Fibroblast of lung (primary cell): ENCODE measurements around the gene JAKMIP1. TPM values are rescaled to one million over a fixed set of nuclear protein-coding genes. Genes with fewer than 3 reads are reported as not detected.

Experiments
- DNase-seq, 2 donors: peaks; one replicate each; pipeline versions ENCODE4 v3.0.0 to v3.0.0-alpha.2; 2010; ENCODE audit warnings: low read depth in 2 of 2
- H2AFZ ChIP-seq: 2 replicates; pipeline ENCODE4 v1.5.1; 2012; ENCODE audit warnings: low read length, control low read depth, inconsistent platforms
- H3K27ac ChIP-seq: 2 replicates; pipeline ENCODE4 v1.5.1; 2011; ENCODE audit warnings: low read length, control low read depth; ENCODE audit not compliant: insufficient read depth
- H3K27me3 ChIP-seq: 2 replicates; pipeline ENCODE4 v1.5.1; 2011; ENCODE audit warnings: mild to moderate bottlenecking, low read length; ENCODE audit not compliant: control insufficient read depth, insufficient read depth
- H3K36me3 ChIP-seq: 2 replicates; pipeline ENCODE4 v1.5.1; 2011; ENCODE audit warnings: low read length; ENCODE audit not compliant: control insufficient read depth, insufficient read depth
- H3K4me1 ChIP-seq: 2 replicates; pipeline ENCODE4 v1.5.1; 2011; ENCODE audit warnings: low read length; ENCODE audit not compliant: control insufficient read depth, insufficient read depth; ENCODE audit errors: extremely low read depth
- H3K4me2 ChIP-seq: 2 replicates; pipeline ENCODE4 v1.5.1; 2011; ENCODE audit warnings: low read length, control low read depth; ENCODE audit not compliant: insufficient read depth; ENCODE audit errors: extremely low read depth
- H3K4me3 ChIP-seq, 4 experiments: fragments of 200-600 bp in 1 of 4; sonication (generic) in 1 of 4; replicated peaks in 1 of 4; 2 replicates each; pipeline ENCODE4 v1.5.1; 2011 to 2016; ENCODE audit warnings: low read length in 4 of 4, low read depth in 3 of 4, mild to moderate bottlenecking in 3 of 4, control low read depth in 2 of 4, inconsistent platforms in 1 of 4, mixed read lengths in 1 of 4; ENCODE audit not compliant: insufficient read depth in 1 of 4; ENCODE audit errors: control extremely low read depth in 1 of 4
- H3K79me2 ChIP-seq: 2 replicates; pipeline ENCODE4 v1.5.1; 2012; ENCODE audit warnings: mild to moderate bottlenecking, low read length, inconsistent platforms; ENCODE audit not compliant: control insufficient read depth, insufficient read depth
- H3K9ac ChIP-seq: 2 replicates; pipeline ENCODE4 v1.5.1; 2011; ENCODE audit warnings: mild to moderate bottlenecking, low read length, control low read depth; ENCODE audit not compliant: insufficient read depth
- H3K9me3 ChIP-seq: 2 replicates; pipeline ENCODE4 v1.5.1; 2012; ENCODE audit warnings: low read depth, low read length; ENCODE audit not compliant: control insufficient read depth, insufficient read depth
- H4K20me1 ChIP-seq: 2 replicates; pipeline ENCODE4 v1.5.1; 2011; ENCODE audit warnings: low read length; ENCODE audit not compliant: control insufficient read depth, insufficient read depth; ENCODE audit errors: extremely low read depth
- EZH2 ChIP-seq: IDR thresholded peaks from 2 replicates; pipeline ENCODE4 v1.5.1; 2012; ENCODE audit warnings: low read length, control low read depth, mild to moderate bottlenecking; ENCODE audit errors: missing control alignments
- polyA plus RNA-seq, 2 donors: library from polyadenylated mRNA; depleted of rRNA in 1 of 2; stranded (reverse) in 1 of 2; unstranded in 1 of 2; fragments of >200 nt; gene quantifications; 2 replicates each; pipeline ENCODE4 v1.2.1, GENCODE V29; 2011 to 2012; ENCODE audit warnings: missing spikeins in 1 of 2
- total RNA-seq: library from RNA; depleted of rRNA; stranded (reverse); fragments of >200 nt; gene quantifications from 2 replicates; pipeline ENCODE4 v1.2.1, GENCODE V29; 2014
- TF ChIP-seq, protein P1 (sequence below), 2 donors: IDR thresholded peaks in 1 of 2; conservative IDR thresholded peaks in 1 of 2; 1 replicate in 1 of 2; 2 replicates in 1 of 2; pipeline ENCODE4 v1.5.1; 2011 to 2012; ENCODE audit warnings: low read length in 2 of 2, control low read depth in 1 of 2, inconsistent platforms in 1 of 2, low read depth in 1 of 2, mild to moderate bottlenecking in 1 of 2

The JAKMIP1 gene
- total and polyA plus RNA-seq, 2 donors (not counting 1 experiment from before 2014, with no cell fraction given): not detected

GRCh38 chr4:6121941-6122340 is 78.4 kb downstream of the JAKMIP1 start:
- no peaks in the 10 kb centered on the region for H3K36me3 ChIP-seq
- TF ChIP-seq EZH2: no peak
- TF ChIP-seq, protein P1, sequence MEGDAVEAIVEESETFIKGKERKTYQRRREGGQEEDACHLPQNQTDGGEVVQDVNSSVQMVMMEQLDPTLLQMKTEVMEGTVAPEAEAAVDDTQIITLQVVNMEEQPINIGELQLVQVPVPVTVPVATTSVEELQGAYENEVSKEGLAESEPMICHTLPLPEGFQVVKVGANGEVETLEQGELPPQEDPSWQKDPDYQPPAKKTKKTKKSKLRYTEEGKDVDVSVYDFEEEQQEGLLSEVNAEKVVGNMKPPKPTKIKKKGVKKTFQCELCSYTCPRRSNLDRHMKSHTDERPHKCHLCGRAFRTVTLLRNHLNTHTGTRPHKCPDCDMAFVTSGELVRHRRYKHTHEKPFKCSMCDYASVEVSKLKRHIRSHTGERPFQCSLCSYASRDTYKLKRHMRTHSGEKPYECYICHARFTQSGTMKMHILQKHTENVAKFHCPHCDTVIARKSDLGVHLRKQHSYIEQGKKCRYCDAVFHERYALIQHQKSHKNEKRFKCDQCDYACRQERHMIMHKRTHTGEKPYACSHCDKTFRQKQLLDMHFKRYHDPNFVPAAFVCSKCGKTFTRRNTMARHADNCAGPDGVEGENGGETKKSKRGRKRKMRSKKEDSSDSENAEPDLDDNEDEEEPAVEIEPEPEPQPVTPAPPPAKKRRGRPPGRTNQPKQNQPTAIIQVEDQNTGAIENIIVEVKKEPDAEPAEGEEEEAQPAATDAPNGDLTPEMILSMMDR (conservative IDR thresholded peaks at IDR 0.05 in 1 of 2, IDR thresholded peaks at IDR 0.05 in 1 of 2; ENCODE audit: low read depth in 1 of 2, low read length in 2 of 2): no peak
- no peaks in the 10 kb centered on the region for H4K20me1 ChIP-seq
- no peak overlapping the region for H3K27ac ChIP-seq
- H3K4me3 ChIP-seq: no peak overlapping the region
- no peaks in the 10 kb centered on the region for H3K4me1 ChIP-seq
- DNase-seq: no peak
- no peak overlapping the region for H3K4me2 ChIP-seq
- H3K9ac ChIP-seq: no peak overlapping the region
- H3K79me2 ChIP-seq: no peaks in the 10 kb centered on the region
- H3K9me3 ChIP-seq: peaks cover 5% of the 10 kb centered on the region
- H2AFZ ChIP-seq: no peak overlapping the region
- no peaks in the 10 kb centered on the region for H3K27me3 ChIP-seq

DNA sequence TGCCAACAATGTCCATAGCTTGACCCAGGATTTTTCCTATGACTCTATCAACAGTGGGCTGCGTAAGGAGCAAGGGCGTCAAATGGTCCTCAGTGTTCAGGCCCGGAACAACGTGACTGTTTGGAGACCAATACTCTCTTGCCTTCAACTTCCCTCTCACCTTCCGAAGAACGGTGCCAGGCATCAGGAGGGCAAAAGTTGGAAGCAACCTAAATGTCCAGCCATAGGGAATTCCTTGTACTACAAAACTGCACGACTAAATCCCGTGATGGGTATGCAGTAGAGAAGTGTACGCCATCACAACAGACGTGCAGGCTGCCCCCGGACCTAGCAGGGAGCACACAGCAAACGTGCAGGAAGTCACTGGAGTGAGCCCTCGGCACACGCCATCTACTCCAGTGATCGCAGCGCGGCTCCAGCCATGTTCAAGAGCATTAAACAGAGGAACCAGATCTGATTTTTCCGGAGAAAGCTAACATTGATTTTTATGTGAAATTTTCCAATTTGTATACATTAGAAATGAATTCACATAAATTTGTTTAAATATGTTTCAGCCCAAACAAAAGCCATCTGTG is 79.0 kb downstream of the JAKMIP1 start:
- TF ChIP-seq EZH2: no peak
- TF ChIP-seq, protein P1 (conservative IDR thresholded peaks at IDR 0.05 in 1 of 2, IDR thresholded peaks at IDR 0.05 in 1 of 2; ENCODE audit: low read depth in 1 of 2, low read length in 2 of 2): no peak
- no peaks in the 10 kb centered on the region for H3K4me1 ChIP-seq

DNA sequence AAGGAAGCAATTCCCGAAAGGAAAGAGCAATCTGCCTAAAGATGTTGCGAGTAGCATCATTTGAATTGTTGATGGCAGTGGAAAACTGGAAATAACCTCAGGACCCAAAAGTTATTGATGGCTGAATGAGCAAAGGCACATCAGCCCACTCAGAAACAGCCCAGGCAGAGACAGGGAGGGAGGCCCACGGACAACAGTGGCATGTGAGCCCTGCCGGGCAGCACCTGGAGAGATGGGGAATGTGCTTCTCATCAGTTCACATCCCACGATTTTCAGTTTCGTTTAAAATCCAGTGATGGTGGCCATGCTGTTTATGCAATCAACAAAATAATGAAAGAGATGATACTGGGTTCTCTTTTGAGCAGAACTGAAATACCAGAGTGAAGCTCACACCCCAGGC is 80.0 kb downstream of the JAKMIP1 start:
- no peak overlapping the region for H3K4me2 ChIP-seq
- H3K79me2 ChIP-seq: no peaks in the 10 kb centered on the region
- DNase-seq: no peak
- H4K20me1 ChIP-seq: no peaks in the 10 kb centered on the region
- no peak overlapping the region for H3K9ac ChIP-seq
- H2AFZ ChIP-seq: no peak overlapping the region
- H3K36me3 ChIP-seq: no peaks in the 10 kb centered on the region
- H3K27ac ChIP-seq: no peak overlapping the region
- TF ChIP-seq, protein P1 (conservative IDR thresholded peaks at IDR 0.05 in 1 of 2, IDR thresholded peaks at IDR 0.05 in 1 of 2; ENCODE audit: low read depth in 1 of 2, low read length in 2 of 2): no peak
- TF ChIP-seq EZH2: no peak
- no peaks in the 10 kb centered on the region for H3K27me3 ChIP-seq
- no peaks in the 10 kb centered on the region for H3K4me1 ChIP-seq
- no peak overlapping the region for H3K4me3 ChIP-seq
- H3K9me3 ChIP-seq: no peaks in the 10 kb centered on the region

More for the DNA sequence above, 79.0 kb downstream of the JAKMIP1 start:
- Histone ChIP-seq H2AFZ (no peak overlapping the region), H4K20me1 (no peaks in the 10 kb centered on the region), H3K4me2 (no peak overlapping the region), H3K36me3 (no peaks in the 10 kb centered on the region), H3K79me2 (no peaks in the 10 kb centered on the region), H3K4me3 (no peak overlapping the region), H3K27ac (no peak overlapping the region), H3K27me3 (no peaks in the 10 kb centered on the region), H3K9me3 (peaks cover 5% of the 10 kb centered on the region), H3K9ac (no peak overlapping the region)
- no peak for DNase-seq
